ENCODE results near the gene ZFPL1. TPM values are rescaled to one million over a fixed set of nuclear protein-coding genes. Genes with fewer than 3 reads are reported as not detected.

Gene ZFPL1
- total and polyA plus RNA-seq, 11 donors, result 19.6 to 44.4 (median 25.4) TPM

GRCh38 chr11:65036931-65037330 lies 47.1 kb upstream of the ZFPL1 start:
- peak overlapping the region in 2 of 12 donors; percentile 13 to 38 for H3K27ac ChIP-seq
- intact Hi-C loops (cut with DNase I), result no loop called here
- DNase-seq, result peak in 4 of 5 donors; percentile 54 to 74 (median 72)
- no peak for ATAC-seq
- H3K4me1 ChIP-seq, result peaks cover 0 to 20% (median 8%) of the 10 kb centered on the region in 12 donors
- no peak overlapping the region for H3K4me3 ChIP-seq
- no peaks in the 10 kb centered on the region for H3K27me3 ChIP-seq
- TF ChIP-seq CTCF (IDR thresholded peaks at IDR 0.05) (no peak), POLR2A (IDR thresholded peaks at IDR 0.05) (no peak)
- no peaks in the 10 kb centered on the region for H3K9me3 ChIP-seq
- H3K36me3 ChIP-seq, result peaks cover 0 to 75% (median 67%) of the 10 kb centered on the region in 9 donors
- 68 to 77% (median 72%) methylated on average over 6 of the region's 6 CpGs for WGBS, 4 donors

DNA sequence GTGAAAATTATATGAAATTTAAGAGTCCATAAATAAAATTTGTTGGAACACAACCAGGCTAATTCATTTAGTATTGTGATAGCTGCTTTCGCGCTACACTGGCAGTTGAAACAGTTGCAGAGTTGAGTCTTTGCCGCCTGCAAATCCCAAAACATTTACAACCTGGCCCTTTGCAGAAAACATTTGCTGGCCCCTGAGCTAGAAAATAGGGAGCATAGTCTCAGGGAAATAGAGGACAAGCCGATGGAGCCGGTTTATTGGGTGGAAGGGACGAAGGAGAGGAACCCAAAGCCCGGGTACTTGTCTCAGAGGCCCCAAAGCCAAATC lies 43.5 kb upstream of the ZFPL1 start:
- Histone ChIP-seq H3K9me3 (no peaks in the 10 kb centered on the region), H3K27me3 (no peaks in the 10 kb centered on the region), H3K36me3 (peaks cover 0 to 49% (median 38%) of the 10 kb centered on the region in 9 donors), H3K4me1 (peaks cover 0 to 37% (median 16%) of the 10 kb centered on the region in 12 donors), H3K27ac (peak overlapping the region; percentile 86 to 98 (median 94)), H3K4me3 (peak overlapping the region; percentile 63 to 92 (median 78))
- intact Hi-C loops (cut with DNase I), result loop anchor here in 6 of 10 donors (1.0 to 5.0 kb wide), 5 partner anchors 13 to 70 kb away; partner anchors contain the start of genes CDCA5 (in 5 of the 6), ZFPL1 (in 5 of the 6), SNX15 (in 1 of the 6) and TM7SF2 (in 1 of the 6)
- ATAC-seq, result no peak
- no peak for TF ChIP-seq CTCF (IDR thresholded peaks at IDR 0.05)
- no peak for TF ChIP-seq POLR2A (IDR thresholded peaks at IDR 0.05)
- WGBS, 4 donors, result 15 to 23% (median 18%) methylated on average over 7 of the region's 7 CpGs
- no peak for DNase-seq

- DNase-seq (peak; percentile 89 to 94 (median 93)), ATAC-seq (peak; percentile 91 to 97 (median 96))
- Histone ChIP-seq H3K27me3 (no peaks in the 10 kb centered on the region), H3K4me3 (peak within 1 kb of the TSS; percentile 63 to 92 (median 78)), H3K36me3 (peaks cover 0 to 43% (median 32%) of the 10 kb centered on the region in 9 donors), H3K9me3 (no peaks in the 10 kb centered on the region), H3K27ac (peak within 1 kb of the TSS; percentile 86 to 98 (median 94)), H3K4me1 (peaks cover 0 to 37% (median 16%) of the 10 kb centered on the region in 12 donors)
- 0 to 1% (median 1%) methylated on average over 20 to 91 of the region's 91 CpGs for WGBS, 4 donors
- TF ChIP-seq CTCF (IDR thresholded peaks at IDR 0.05) (no peak), POLR2A (IDR thresholded peaks at IDR 0.05) (peak in 1 of 2 donors; percentile 55)
- intact Hi-C loops (cut with DNase I), result loop anchor here in 6 of 10 donors (1.0 to 5.0 kb wide), 5 partner anchors 14 to 70 kb away; partner anchors contain the start of genes CDCA5 (in 5 of the 6), ZFPL1 (in 5 of the 6), SNX15 (in 1 of the 6) and TM7SF2 (in 1 of the 6)
Observed at GRCh38 chr11:65040847-65041622, 43.0 kb upstream of the ZFPL1 start, which contains the start of gene SAC3D1. SAC3D1 (plus strand) TSS chr11:65041210; CDS start chr11:65041293, 83 bp downstream.

GRCh38 chr11:65042891-65043290 lies 41.1 kb upstream of the ZFPL1 start:
- Histone ChIP-seq H3K27me3 (no peaks in the 10 kb centered on the region), H3K9me3 (no peaks in the 10 kb centered on the region), H3K4me3 (no peak overlapping the region), H3K27ac (no peak overlapping the region), H3K4me1 (peaks cover 0 to 52% (median 20%) of the 10 kb centered on the region in 12 donors), H3K36me3 (peaks cover 0 to 27% (median 18%) of the 10 kb centered on the region in 9 donors)
- ATAC-seq (no peak), DNase-seq (no peak)
- 83 to 86% (median 85%) methylated on average over 6 of the region's 6 CpGs for WGBS, 4 donors
- intact Hi-C loops (cut with DNase I), result loop anchor here in 5 of 10 donors (5.0 kb wide), 2 partner anchors 39 to 54 kb away; partner anchors contain the start of genes CDCA5 (in 4 of the 5), ZFPL1 (in 4 of the 5) and VPS51 (in 1 of the 5)
- TF ChIP-seq CTCF (IDR thresholded peaks at IDR 0.05) (no peak), POLR2A (IDR thresholded peaks at IDR 0.05) (no peak)

All from heart left ventricle (tissue), 16 donors.